ENCODE results near the gene APOD. TPM values are rescaled to one million over a fixed set of nuclear protein-coding genes. Genes with fewer than 3 reads are reported as not detected.

APOD gene
- total and polyA plus RNA-seq, 7 donors = 265 to 629 (median 370) TPM

GRCh38 chr3:195539479-195539878 is 44.3 kb downstream of the APOD start:
- TF ChIP-seq, protein P1, sequence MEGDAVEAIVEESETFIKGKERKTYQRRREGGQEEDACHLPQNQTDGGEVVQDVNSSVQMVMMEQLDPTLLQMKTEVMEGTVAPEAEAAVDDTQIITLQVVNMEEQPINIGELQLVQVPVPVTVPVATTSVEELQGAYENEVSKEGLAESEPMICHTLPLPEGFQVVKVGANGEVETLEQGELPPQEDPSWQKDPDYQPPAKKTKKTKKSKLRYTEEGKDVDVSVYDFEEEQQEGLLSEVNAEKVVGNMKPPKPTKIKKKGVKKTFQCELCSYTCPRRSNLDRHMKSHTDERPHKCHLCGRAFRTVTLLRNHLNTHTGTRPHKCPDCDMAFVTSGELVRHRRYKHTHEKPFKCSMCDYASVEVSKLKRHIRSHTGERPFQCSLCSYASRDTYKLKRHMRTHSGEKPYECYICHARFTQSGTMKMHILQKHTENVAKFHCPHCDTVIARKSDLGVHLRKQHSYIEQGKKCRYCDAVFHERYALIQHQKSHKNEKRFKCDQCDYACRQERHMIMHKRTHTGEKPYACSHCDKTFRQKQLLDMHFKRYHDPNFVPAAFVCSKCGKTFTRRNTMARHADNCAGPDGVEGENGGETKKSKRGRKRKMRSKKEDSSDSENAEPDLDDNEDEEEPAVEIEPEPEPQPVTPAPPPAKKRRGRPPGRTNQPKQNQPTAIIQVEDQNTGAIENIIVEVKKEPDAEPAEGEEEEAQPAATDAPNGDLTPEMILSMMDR (IDR thresholded peaks at IDR 0.05) = no peak
- Histone ChIP-seq H3K36me3 (ENCODE audit: insufficient read depth in 1 of 2, low read depth in 1 of 2) (no peaks in the 10 kb centered on the region), H3K4me3 (peak overlapping the region; percentile 96), H3K27ac (peak overlapping the region; percentile 98), H3K9me3 (no peaks in the 10 kb centered on the region), H3K27me3 (ENCODE audit: insufficient read depth in 3 of 3, low read length in 2 of 3) (no peaks in the 10 kb centered on the region), H3K4me1 (peaks cover 69% of the 10 kb centered on the region)
- DNase-seq (no peak), ATAC-seq (no peak)
- WGBS, 3 donors = 65 to 85% (median 72%) methylated on average over 5 of the region's 5 CpGs
- intact Hi-C loops (cut with DNase I) = no loop called here

DNA sequence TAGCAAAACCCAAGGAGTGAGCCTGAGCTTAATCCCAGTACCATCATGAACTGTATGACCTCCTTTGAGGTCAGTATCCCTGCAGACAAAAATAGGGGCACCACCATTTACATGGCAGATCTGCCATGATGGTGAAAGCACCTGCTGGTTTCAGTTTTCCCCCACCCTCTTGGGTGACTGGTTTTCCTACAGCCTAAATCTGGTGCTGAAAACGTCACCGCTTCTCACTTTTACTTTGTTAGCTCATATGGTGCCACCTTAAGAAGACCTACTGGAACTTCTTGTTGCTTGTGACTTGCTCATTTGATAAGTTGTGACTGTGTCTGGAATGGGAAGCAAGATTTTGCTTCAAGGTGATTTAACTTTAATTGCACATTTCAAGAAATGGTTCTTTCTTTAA is 45.7 kb downstream of the APOD start:
- Histone ChIP-seq H3K27ac (peak overlapping the region; percentile 98), H3K4me3 (peak overlapping the region; percentile 96), H3K4me1 (peaks cover 71% of the 10 kb centered on the region), H3K9me3 (no peaks in the 10 kb centered on the region), H3K27me3 (ENCODE audit: insufficient read depth in 3 of 3, low read length in 2 of 3) (no peaks in the 10 kb centered on the region), H3K36me3 (ENCODE audit: insufficient read depth in 1 of 2, low read depth in 1 of 2) (no peaks in the 10 kb centered on the region)
- WGBS, 3 donors = 25 to 32% (median 31%) methylated on average over 2 of the region's 2 CpGs
- DNase-seq (no peak), ATAC-seq (peak; percentile 75 to 87 (median 80))
- TF ChIP-seq, protein P1 (IDR thresholded peaks at IDR 0.05) = no peak
- intact Hi-C loops (cut with DNase I) = no loop called here

DNA sequence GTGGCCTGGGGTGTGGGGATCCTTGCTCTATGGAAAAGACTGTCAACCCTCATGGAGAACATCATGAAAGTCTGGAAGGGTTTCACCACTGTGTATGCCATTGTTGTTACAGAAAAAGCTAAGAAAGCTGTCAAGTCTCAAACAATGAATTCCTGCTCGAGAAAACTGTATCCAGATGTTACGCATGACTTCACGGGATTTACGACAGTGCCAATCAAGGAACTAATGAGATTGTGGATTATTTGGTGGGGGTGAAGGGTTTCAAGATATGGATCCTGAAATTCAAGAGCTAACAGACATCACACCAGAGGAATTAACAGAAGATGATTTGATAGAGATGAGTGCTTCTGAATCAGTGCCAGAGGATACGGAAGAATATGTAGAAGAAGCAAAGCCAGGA is 48.4 kb downstream of the APOD start:
- peaks cover 80% of the 10 kb centered on the region for H3K4me1 ChIP-seq
- peak overlapping the region; percentile 51 for H3K27ac ChIP-seq
- TF ChIP-seq, protein P1 (IDR thresholded peaks at IDR 0.05) = no peak
- intact Hi-C loops (cut with DNase I) = no loop called here
- no peak for ATAC-seq
- H3K9me3 ChIP-seq = no peaks in the 10 kb centered on the region
- H3K36me3 ChIP-seq (ENCODE audit: insufficient read depth in 1 of 2, low read depth in 1 of 2) = no peaks in the 10 kb centered on the region
- H3K4me3 ChIP-seq = no peak overlapping the region
- no peaks in the 10 kb centered on the region for H3K27me3 ChIP-seq (ENCODE audit: insufficient read depth in 3 of 3, low read length in 2 of 3)
- DNase-seq = no peak
- WGBS, 3 donors = 66 to 75% (median 70%) methylated on average over 5 of the region's 5 CpGs

- TF ChIP-seq, protein P1 (IDR thresholded peaks at IDR 0.05) = no peak
- intact Hi-C loops (cut with DNase I) = loop anchor here in 1 of 2 donors (5.0 kb wide), 1 partner anchor 861 kb away; the partner anchor contains the start of gene LSG1
- DNase-seq (no peak), ATAC-seq (peak; percentile 67 to 78 (median 75))
- Histone ChIP-seq H3K4me3 (peak overlapping the region; percentile 8), H3K27ac (peak overlapping the region; percentile 73), H3K36me3 (ENCODE audit: insufficient read depth in 1 of 2, low read depth in 1 of 2) (peaks cover 0 to 11% of the 10 kb centered on the region in 2 donors), H3K27me3 (ENCODE audit: insufficient read depth in 3 of 3, low read length in 2 of 3) (no peaks in the 10 kb centered on the region), H3K9me3 (no peaks in the 10 kb centered on the region), H3K4me1 (peaks cover 72% of the 10 kb centered on the region)
- WGBS, 3 donors = 41 to 56% (median 49%) methylated on average over 7 of the region's 7 CpGs
Measured at GRCh38 chr3:195532834-195533233, 50.9 kb downstream of the APOD start.

DNA sequence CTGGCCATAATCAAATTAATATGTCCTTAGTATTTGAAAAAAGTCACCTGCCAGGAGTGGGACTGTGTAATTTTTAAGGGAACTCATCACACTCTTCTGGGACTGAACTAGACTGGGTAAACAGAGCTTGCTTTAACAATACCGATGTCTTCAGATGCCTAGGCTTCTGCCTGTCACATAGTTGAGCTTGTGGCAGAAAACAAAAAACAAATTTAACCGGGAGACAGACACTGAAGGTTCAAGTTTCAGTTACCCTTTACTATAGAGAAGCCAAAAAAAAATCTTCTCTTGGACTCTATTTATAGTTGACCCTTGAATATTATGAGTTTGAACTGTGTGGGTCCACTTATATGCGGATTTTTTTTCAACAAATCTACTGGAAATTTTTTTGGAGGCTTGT is 51.4 kb downstream of the APOD start:
- Histone ChIP-seq H3K9me3 (no peaks in the 10 kb centered on the region), H3K36me3 (ENCODE audit: insufficient read depth in 1 of 2, low read depth in 1 of 2) (peaks cover 0 to 14% of the 10 kb centered on the region in 2 donors), H3K4me1 (peaks cover 67% of the 10 kb centered on the region), H3K27me3 (ENCODE audit: insufficient read depth in 3 of 3, low read length in 2 of 3) (no peaks in the 10 kb centered on the region), H3K4me3 (peak overlapping the region; percentile 8), H3K27ac (peak overlapping the region; percentile 73)
- no peak for DNase-seq
- WGBS, 3 donors = 21 to 39% (median 28%) methylated on average over 3 of the region's 3 CpGs
- TF ChIP-seq, protein P1 (IDR thresholded peaks at IDR 0.05) = no peak
- peak; percentile 20 to 51 (median 42) for ATAC-seq
- intact Hi-C loops (cut with DNase I) = loop anchor here in 1 of 2 donors (5.0 kb wide), 1 partner anchor 860 kb away; the partner anchor contains the start of gene LSG1

Measured in psoas muscle (tissue), 8 donors.